PC-9 (cell line): ENCODE data around the gene SRGAP3. TPM values are rescaled to one million over a fixed set of nuclear protein-coding genes. Genes with fewer than 3 reads are reported as not detected.

Experiments
- BruUV-seq: library from RNA; stranded (reverse); fragments of 400-500 nt; replicated peaks from 2 replicates; lab custom pipeline; 2021; lab: Mats Ljungman, UMichigan
- CTCF ChIA-PET: fragments of 300-600 bp; sonication (Branson Sonifier 250); formaldehyde crosslinking; loops from one replicate; lab custom pipeline; 2022; ENCODE audit warnings: antibody characterized with exemption; lab: Charles Lee
- POLR2A ChIA-PET: fragments of 300-600 bp; sonication (Branson Sonifier 250); formaldehyde crosslinking; loops from one replicate; lab custom pipeline; 2022; ENCODE audit warnings: antibody characterized with exemption; ENCODE audit not compliant: unreplicated experiment; lab: Charles Lee
- DNase-seq, 2 experiments: peaks; one replicate each; pipeline versions ENCODE4 v3.0.0 to v3.0.0-alpha.2; 2015 to 2022; ENCODE audit warnings: mixed read lengths in 1 of 2
- H2AFZ ChIP-seq: fragments of 200-600 bp; sonication (generic); 2 replicates; pipeline ENCODE4 v1.8.1; 2017; ENCODE audit warnings: antibody characterized with exemption
- H3F3A ChIP-seq: fragments of 200-600 bp; sonication (generic); 2 replicates; pipeline ENCODE4 v1.8.1; 2017; ENCODE audit warnings: antibody characterized with exemption, mild to moderate bottlenecking, low read depth; ENCODE audit not compliant: insufficient read depth
- H3K27ac ChIP-seq: fragments of 200-600 bp; sonication (generic); 2 replicates; pipeline ENCODE4 v1.6.1; 2016; ENCODE audit warnings: mixed run types
- H3K27me3 ChIP-seq: fragments of 200-600 bp; sonication (generic); 2 replicates; pipeline ENCODE4 v1.6.1; 2016; ENCODE audit warnings: low read depth, mixed run types; ENCODE audit not compliant: insufficient read depth
- H3K36me3 ChIP-seq: fragments of 200-600 bp; sonication (generic); 2 replicates; pipeline ENCODE4 v1.6.1; 2016; ENCODE audit warnings: low read depth, mixed run types
- H3K4me1 ChIP-seq: fragments of 200-600 bp; sonication (generic); replicated peaks from 2 replicates; pipeline ENCODE4 v1.6.1; 2016; ENCODE audit warnings: mixed run types; ENCODE audit not compliant: insufficient read depth
- H3K4me2 ChIP-seq: fragments of 200-600 bp; sonication (generic); 2 replicates; pipeline ENCODE4 v1.6.1; 2017; ENCODE audit warnings: mixed run types
- H3K4me3 ChIP-seq: fragments of 200-600 bp; sonication (generic); 2 replicates; pipeline ENCODE4 v1.6.1; 2016; ENCODE audit warnings: mixed run types
- H3K79me2 ChIP-seq: fragments of 200-600 bp; sonication (generic); 2 replicates; pipeline ENCODE4 v1.6.1; 2017; ENCODE audit warnings: low read depth, mixed run types
- H3K9me2 ChIP-seq: fragments of 200-600 bp; sonication (generic); 2 replicates; pipeline ENCODE4 v1.8.1; 2017; ENCODE audit warnings: mild to moderate bottlenecking; ENCODE audit not compliant: insufficient read depth
- H3K9me3 ChIP-seq: fragments of 200-600 bp; sonication (generic); 2 replicates; pipeline ENCODE4 v1.8.1; 2016; ENCODE audit warnings: low read depth; ENCODE audit not compliant: insufficient read depth
- H4K20me1 ChIP-seq: fragments of 200-600 bp; sonication (generic); 2 replicates; pipeline ENCODE4 v1.8.1; 2017; ENCODE audit not compliant: insufficient read depth
- EZH2 ChIP-seq: fragments of 200-600 bp; sonication (generic); IDR thresholded peaks from 2 replicates; pipeline ENCODE4 v1.8.0; 2017; ENCODE audit warnings: antibody characterized with exemption, low read depth
- intact Hi-C: fragments of 100-400 bp; cut with micrococcal nuclease; formaldehyde crosslinking; loops from one replicate; pipeline ENCODE4 v1.10.0; 2022; ENCODE audit not compliant: unreplicated experiment
- total RNA-seq: library from RNA; stranded (reverse); gene quantifications from 2 replicates; pipeline ENCODE4 v1.2.3, GENCODE V29; 2021
- TF ChIP-seq, protein P1 (sequence below): fragments of 200-600 bp; sonication (generic); conservative IDR thresholded peaks from 2 replicates; pipeline ENCODE4 v1.6.1; 2017; ENCODE audit warnings: mixed run types, antibody characterized with exemption, mild to moderate bottlenecking, moderate library complexity

Gene SRGAP3
- total RNA-seq, 1 experiment from 2014 or later: 17.5 TPM

GRCh38 chr3:9153904-9154619 lies 95.4 kb downstream of the SRGAP3 start:
- H2AFZ ChIP-seq: no peak overlapping the region
- H3K36me3 ChIP-seq: no peaks in the 10 kb centered on the region
- H3F3A ChIP-seq: no peaks in the 10 kb centered on the region
- no peaks in the 10 kb centered on the region for H3K9me2 ChIP-seq
- no peaks in the 10 kb centered on the region for H3K9me3 ChIP-seq
- no peaks in the 10 kb centered on the region for H3K27me3 ChIP-seq
- ChIA-PET POLR2A (no interaction called here), CTCF (no interaction called here)
- no peak overlapping the region for H3K27ac ChIP-seq
- no peaks in the 10 kb centered on the region for H3K4me1 ChIP-seq
- no peaks in the 10 kb centered on the region for H3K79me2 ChIP-seq
- no TSS peak for BruUV-seq
- intact Hi-C loops: no loop called here
- TF ChIP-seq, protein P1, sequence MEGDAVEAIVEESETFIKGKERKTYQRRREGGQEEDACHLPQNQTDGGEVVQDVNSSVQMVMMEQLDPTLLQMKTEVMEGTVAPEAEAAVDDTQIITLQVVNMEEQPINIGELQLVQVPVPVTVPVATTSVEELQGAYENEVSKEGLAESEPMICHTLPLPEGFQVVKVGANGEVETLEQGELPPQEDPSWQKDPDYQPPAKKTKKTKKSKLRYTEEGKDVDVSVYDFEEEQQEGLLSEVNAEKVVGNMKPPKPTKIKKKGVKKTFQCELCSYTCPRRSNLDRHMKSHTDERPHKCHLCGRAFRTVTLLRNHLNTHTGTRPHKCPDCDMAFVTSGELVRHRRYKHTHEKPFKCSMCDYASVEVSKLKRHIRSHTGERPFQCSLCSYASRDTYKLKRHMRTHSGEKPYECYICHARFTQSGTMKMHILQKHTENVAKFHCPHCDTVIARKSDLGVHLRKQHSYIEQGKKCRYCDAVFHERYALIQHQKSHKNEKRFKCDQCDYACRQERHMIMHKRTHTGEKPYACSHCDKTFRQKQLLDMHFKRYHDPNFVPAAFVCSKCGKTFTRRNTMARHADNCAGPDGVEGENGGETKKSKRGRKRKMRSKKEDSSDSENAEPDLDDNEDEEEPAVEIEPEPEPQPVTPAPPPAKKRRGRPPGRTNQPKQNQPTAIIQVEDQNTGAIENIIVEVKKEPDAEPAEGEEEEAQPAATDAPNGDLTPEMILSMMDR: no peak
- TF ChIP-seq EZH2: no peak
- no peak overlapping the region for H3K4me3 ChIP-seq
- no peak overlapping the region for H3K4me2 ChIP-seq
- DNase-seq: no peak
- H4K20me1 ChIP-seq: no peaks in the 10 kb centered on the region

- Histone ChIP-seq H3K9me3 (no peaks in the 10 kb centered on the region), H3K4me2 (no peak overlapping the region), H3K9me2 (no peaks in the 10 kb centered on the region), H3K79me2 (no peaks in the 10 kb centered on the region), H3K36me3 (no peaks in the 10 kb centered on the region), H3K27me3 (no peaks in the 10 kb centered on the region), H3K4me1 (no peaks in the 10 kb centered on the region), H3F3A (no peaks in the 10 kb centered on the region), H4K20me1 (no peaks in the 10 kb centered on the region), H3K4me3 (no peak overlapping the region), H3K27ac (no peak overlapping the region), H2AFZ (no peak overlapping the region)
- no peak for DNase-seq
- CTCF ChIA-PET: no interaction called here
- intact Hi-C loops: no loop called here
- TF ChIP-seq, protein P1: no peak
- no peak for TF ChIP-seq EZH2
- POLR2A ChIA-PET: no interaction called here
- BruUV-seq: no TSS peak
Measured at GRCh38 chr3:9151240-9151639, 98.2 kb downstream of the SRGAP3 start.

GRCh38 chr3:9149566-9149965 lies 99.9 kb downstream of the SRGAP3 start:
- H3K27me3 ChIP-seq: no peaks in the 10 kb centered on the region
- H3K9me2 ChIP-seq: no peaks in the 10 kb centered on the region
- TF ChIP-seq, protein P1: no peak
- no peak for TF ChIP-seq EZH2
- no peak for DNase-seq
- H3K4me3 ChIP-seq: no peak overlapping the region
- BruUV-seq: no TSS peak
- H3K27ac ChIP-seq: no peak overlapping the region
- intact Hi-C loops: no loop called here
- no peak overlapping the region for H2AFZ ChIP-seq
- H3K36me3 ChIP-seq: no peaks in the 10 kb centered on the region
- CTCF ChIA-PET: no interaction called here
- H4K20me1 ChIP-seq: no peaks in the 10 kb centered on the region
- H3K9me3 ChIP-seq: no peaks in the 10 kb centered on the region
- H3K4me2 ChIP-seq: no peak overlapping the region
- no peaks in the 10 kb centered on the region for H3F3A ChIP-seq
- POLR2A ChIA-PET: no interaction called here
- H3K79me2 ChIP-seq: no peaks in the 10 kb centered on the region
- H3K4me1 ChIP-seq: no peaks in the 10 kb centered on the region
